ENCODE results near the gene ACTN1.
"Not testable (repeated sequence)": the region's sequence is repeated elsewhere in the genome, so short reads cannot be mapped to it uniquely, and the experiment has no call there.

The ACTN1 gene

GRCh38 chr14:68975667-68976066 lies 3.4 kb downstream of the ACTN1 start:
- H3K4me1 ChIP-seq (ENCODE audit: control insufficient read depth in 1 of 2, insufficient read depth in 1 of 2, low read depth in 1 of 2, low read length in 1 of 2): peaks cover 65 to 73% of the 10 kb centered on the region in 2 experiments
- H3K27ac ChIP-seq: peak overlapping the region; percentile 97
- TF ChIP-seq CTCF (IDR thresholded peaks at IDR 0.05): no peak
- H3K4me3 ChIP-seq (ENCODE audit: low read depth in 1 of 2, low read length in 1 of 2): peak overlapping the region; percentile 84 to 97
- peaks cover 44% of the 10 kb centered on the region for H3K36me3 ChIP-seq
- H3K9me3 ChIP-seq: no peaks in the 10 kb centered on the region
- no peaks in the 10 kb centered on the region for H3K27me3 ChIP-seq

GRCh38 chr14:68974759-68975347 lies 4.2 kb downstream of the ACTN1 start:
- Histone ChIP-seq H3K27me3 (no peaks in the 10 kb centered on the region), H3K27ac (peak overlapping the region; percentile 97), H3K4me1 (ENCODE audit: control insufficient read depth in 1 of 2, insufficient read depth in 1 of 2, low read depth in 1 of 2, low read length in 1 of 2) (peaks cover 66 to 73% of the 10 kb centered on the region in 2 experiments), H3K4me3 (ENCODE audit: low read depth in 1 of 2, low read length in 1 of 2) (peak overlapping the region in 1 of 2 experiments; percentile 97), H3K36me3 (peaks cover 45% of the 10 kb centered on the region), H3K9me3 (no peaks in the 10 kb centered on the region)
- TF ChIP-seq CTCF (IDR thresholded peaks at IDR 0.05): no peak

- peaks cover 51% of the 10 kb centered on the region for H3K36me3 ChIP-seq
- H3K4me1 ChIP-seq (ENCODE audit: control insufficient read depth in 1 of 2, insufficient read depth in 1 of 2, low read depth in 1 of 2, low read length in 1 of 2): peaks cover 77 to 81% of the 10 kb centered on the region in 2 experiments
- no peaks in the 10 kb centered on the region for H3K9me3 ChIP-seq
- TF ChIP-seq CTCF (IDR thresholded peaks at IDR 0.05): no peak
- peak overlapping the region; percentile 97 for H3K27ac ChIP-seq
- H3K27me3 ChIP-seq: no peaks in the 10 kb centered on the region
- no peak overlapping the region for H3K4me3 ChIP-seq (ENCODE audit: low read depth in 1 of 2, low read length in 1 of 2)
Measured at GRCh38 chr14:68973639-68974038, 5.5 kb downstream of the ACTN1 start.

- H3K4me1 ChIP-seq (ENCODE audit: control insufficient read depth in 1 of 2, insufficient read depth in 1 of 2, low read depth in 1 of 2, low read length in 1 of 2): peaks cover 82 to 86% of the 10 kb centered on the region in 2 experiments
- H3K36me3 ChIP-seq: peaks cover 55% of the 10 kb centered on the region
- H3K27ac ChIP-seq: peak overlapping the region; percentile 97
Measured at GRCh38 chr14:68973219-68973565, 5.9 kb downstream of the ACTN1 start.

GRCh38 chr14:68972507-68973218 lies 6.4 kb downstream of the ACTN1 start:
- peak overlapping the region; percentile 97 for H3K27ac ChIP-seq
- H3K27me3 ChIP-seq: no peaks in the 10 kb centered on the region
- TF ChIP-seq CTCF (IDR thresholded peaks at IDR 0.05): no peak
- peaks cover 58% of the 10 kb centered on the region for H3K36me3 ChIP-seq
- no peak overlapping the region for H3K4me3 ChIP-seq (ENCODE audit: low read depth in 1 of 2, low read length in 1 of 2)
- H3K9me3 ChIP-seq: no peaks in the 10 kb centered on the region
- peaks cover 87 to 91% of the 10 kb centered on the region in 2 experiments for H3K4me1 ChIP-seq (ENCODE audit: control insufficient read depth in 1 of 2, insufficient read depth in 1 of 2, low read depth in 1 of 2, low read length in 1 of 2)

More at GRCh38 chr14:68973219-68973565, 5.9 kb downstream of the ACTN1 start:
- not testable (repeated sequence) for H3K9me3 ChIP-seq; H3K27me3 ChIP-seq; H3K4me3 ChIP-seq (ENCODE audit: low read depth in 1 of 2, low read length in 1 of 2)

GRCh38 chr14:68971411-68972035 lies 7.6 kb downstream of the ACTN1 start:
- H3K9me3 ChIP-seq: no peaks in the 10 kb centered on the region
- H3K27me3 ChIP-seq: no peaks in the 10 kb centered on the region
- H3K4me1 ChIP-seq (ENCODE audit: control insufficient read depth in 1 of 2, insufficient read depth in 1 of 2, low read depth in 1 of 2, low read length in 1 of 2): peaks cover 88 to 93% of the 10 kb centered on the region in 2 experiments
- peaks cover 67% of the 10 kb centered on the region for H3K36me3 ChIP-seq
- no peak for TF ChIP-seq CTCF (IDR thresholded peaks at IDR 0.05)
- peak overlapping the region; percentile 97 for H3K27ac ChIP-seq
- no peak overlapping the region for H3K4me3 ChIP-seq (ENCODE audit: low read depth in 1 of 2, low read length in 1 of 2)
